KMS-11 (cell line): Measurements from ENCODE around the gene SLC12A6.

Experiments used
- H2AFZ ChIP-seq: fragments of 200-600 bp; sonication (generic); 2 replicates; pipeline ENCODE4 v1.6.1; 2016; ENCODE audit warnings: antibody characterized with exemption, mixed run types, low read depth
- H3K27ac ChIP-seq: fragments of 200-600 bp; sonication (generic); 2 replicates; pipeline ENCODE4 v1.6.1; 2016; ENCODE audit warnings: mild to moderate bottlenecking, mixed run types
- H3K27me3 ChIP-seq: fragments of 200-600 bp; sonication (generic); 2 replicates; pipeline ENCODE4 v1.6.1; 2017; ENCODE audit warnings: mild to moderate bottlenecking, low read depth, mixed run types, moderate library complexity; ENCODE audit not compliant: insufficient read depth
- H3K36me3 ChIP-seq: fragments of 200-600 bp; sonication (generic); 2 replicates; pipeline ENCODE4 v1.6.1; 2017; ENCODE audit warnings: mild to moderate bottlenecking, mixed run types; ENCODE audit not compliant: insufficient read depth
- H3K4me1 ChIP-seq: fragments of 200-600 bp; sonication (generic); 2 replicates; pipeline ENCODE4 v1.6.1; 2016; ENCODE audit warnings: mild to moderate bottlenecking, low read depth, mixed run types; ENCODE audit not compliant: poor library complexity, severe bottlenecking
- H3K4me2 ChIP-seq: fragments of 200-600 bp; sonication (generic); 2 replicates; pipeline ENCODE4 v1.7.0; 2016; ENCODE audit warnings: mild to moderate bottlenecking, mixed run types
- H3K4me3 ChIP-seq: fragments of 200-600 bp; sonication (generic); IDR thresholded peaks from 2 replicates; pipeline ENCODE4 v1.6.1; 2017; ENCODE audit warnings: low read depth, low read length, mixed read lengths; ENCODE audit not compliant: insufficient read depth
- H3K79me2 ChIP-seq: fragments of 200-600 bp; sonication (generic); 2 replicates; pipeline ENCODE4 v1.6.1; 2016; ENCODE audit warnings: low read depth, mixed run types; ENCODE audit not compliant: insufficient read depth
- H3K9ac ChIP-seq: fragments of 200-600 bp; sonication (generic); 2 replicates; pipeline ENCODE4 v1.6.1; 2016; ENCODE audit warnings: mild to moderate bottlenecking, mixed run types
- H4K20me1 ChIP-seq: fragments of 200-600 bp; sonication (generic); 2 replicates; pipeline ENCODE4 v1.6.1; 2016; ENCODE audit warnings: mild to moderate bottlenecking, mixed run types; ENCODE audit not compliant: insufficient read depth
- TF ChIP-seq, protein P1 (sequence below): fragments of 200-600 bp; sonication (generic); conservative IDR thresholded peaks from 2 replicates; pipeline ENCODE4 v1.6.1; 2017; ENCODE audit warnings: low read depth, mild to moderate bottlenecking, antibody characterized with exemption, low read length, moderate library complexity, mixed read lengths

SLC12A6 gene

DNA sequence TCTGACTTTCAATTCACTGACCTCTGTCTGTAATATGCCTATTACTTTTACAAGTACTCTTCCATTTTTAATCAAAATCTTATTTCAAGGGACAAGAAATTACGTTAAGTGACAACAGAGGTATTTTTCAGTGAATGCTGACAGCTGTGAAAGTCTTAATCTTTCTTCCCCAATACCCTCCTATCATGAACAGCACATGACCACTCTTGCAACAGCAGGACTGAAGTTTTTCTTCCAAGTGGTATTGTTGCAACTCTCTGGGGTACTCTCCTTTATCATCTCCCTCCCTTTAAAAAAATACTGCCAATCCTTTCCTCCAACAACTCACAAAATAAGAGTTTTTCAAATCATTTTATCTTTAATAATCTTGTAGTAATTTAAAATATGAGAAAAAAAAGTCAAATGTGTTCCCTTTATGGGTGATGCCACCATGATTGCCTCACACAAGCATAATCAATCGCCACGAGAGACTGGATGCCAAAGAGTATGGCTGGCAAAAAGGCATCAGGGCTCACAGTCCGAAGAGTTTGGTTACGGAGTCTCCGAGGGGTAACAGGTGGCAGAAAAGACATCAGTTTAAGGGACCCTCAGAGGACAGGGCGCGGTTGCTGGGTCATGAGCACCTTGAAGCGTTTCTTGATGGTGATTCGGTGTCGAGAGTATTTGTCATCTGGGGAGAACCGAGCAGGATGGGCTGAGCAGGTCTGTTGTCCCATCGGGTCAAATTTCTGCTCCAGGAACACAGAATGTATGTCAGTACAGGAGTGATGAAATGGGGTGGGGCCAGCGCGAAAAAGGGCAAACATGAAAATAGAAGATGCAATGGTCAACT, 4.0 kb upstream of the SLC12A6 start:
- Histone ChIP-seq H4K20me1 (no peaks in the 10 kb centered on the region), H3K27ac (no peak overlapping the region), H3K4me1 (peaks cover 10% of the 10 kb centered on the region), H2AFZ (no peak overlapping the region), H3K4me3 (no peak overlapping the region), H3K4me2 (peak overlapping the region; percentile 45), H3K9ac (peak overlapping the region; percentile 86; the same call in 1 of the 2 replicates), H3K36me3 (no peaks in the 10 kb centered on the region), H3K27me3 (no peaks in the 10 kb centered on the region), H3K79me2 (peaks cover 16% of the 10 kb centered on the region)
- TF ChIP-seq, protein P1, sequence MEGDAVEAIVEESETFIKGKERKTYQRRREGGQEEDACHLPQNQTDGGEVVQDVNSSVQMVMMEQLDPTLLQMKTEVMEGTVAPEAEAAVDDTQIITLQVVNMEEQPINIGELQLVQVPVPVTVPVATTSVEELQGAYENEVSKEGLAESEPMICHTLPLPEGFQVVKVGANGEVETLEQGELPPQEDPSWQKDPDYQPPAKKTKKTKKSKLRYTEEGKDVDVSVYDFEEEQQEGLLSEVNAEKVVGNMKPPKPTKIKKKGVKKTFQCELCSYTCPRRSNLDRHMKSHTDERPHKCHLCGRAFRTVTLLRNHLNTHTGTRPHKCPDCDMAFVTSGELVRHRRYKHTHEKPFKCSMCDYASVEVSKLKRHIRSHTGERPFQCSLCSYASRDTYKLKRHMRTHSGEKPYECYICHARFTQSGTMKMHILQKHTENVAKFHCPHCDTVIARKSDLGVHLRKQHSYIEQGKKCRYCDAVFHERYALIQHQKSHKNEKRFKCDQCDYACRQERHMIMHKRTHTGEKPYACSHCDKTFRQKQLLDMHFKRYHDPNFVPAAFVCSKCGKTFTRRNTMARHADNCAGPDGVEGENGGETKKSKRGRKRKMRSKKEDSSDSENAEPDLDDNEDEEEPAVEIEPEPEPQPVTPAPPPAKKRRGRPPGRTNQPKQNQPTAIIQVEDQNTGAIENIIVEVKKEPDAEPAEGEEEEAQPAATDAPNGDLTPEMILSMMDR: no peak

DNA sequence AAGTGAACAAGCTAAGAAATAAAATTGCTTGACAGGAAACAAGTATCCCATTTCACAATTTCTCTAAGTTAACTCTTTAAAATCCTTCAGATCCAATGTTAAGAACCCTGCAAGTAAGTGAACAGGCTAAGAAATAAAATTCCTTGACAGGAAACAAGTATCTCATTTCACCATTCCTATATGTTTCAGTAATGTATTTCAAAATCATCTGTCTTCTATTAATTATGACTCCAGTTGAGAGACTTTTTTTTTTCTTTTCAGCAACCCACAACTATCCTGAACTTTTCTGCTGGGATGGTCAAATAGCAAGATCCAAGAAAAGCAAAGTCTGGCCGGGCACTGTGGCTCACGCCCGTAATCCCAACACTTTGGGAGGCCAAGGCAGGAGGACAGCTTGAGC, 2.4 kb upstream of the SLC12A6 start:
- Histone ChIP-seq H3K4me3 (no peak overlapping the region), H3K4me1 (peaks cover 11% of the 10 kb centered on the region), H3K9ac (no peak overlapping the region), H2AFZ (no peak overlapping the region), H3K4me2 (no peak overlapping the region), H3K36me3 (no peaks in the 10 kb centered on the region), H3K79me2 (peaks cover 16% of the 10 kb centered on the region), H3K27ac (no peak overlapping the region), H3K27me3 (no peaks in the 10 kb centered on the region), H4K20me1 (no peaks in the 10 kb centered on the region)
- TF ChIP-seq, protein P1: no peak

DNA sequence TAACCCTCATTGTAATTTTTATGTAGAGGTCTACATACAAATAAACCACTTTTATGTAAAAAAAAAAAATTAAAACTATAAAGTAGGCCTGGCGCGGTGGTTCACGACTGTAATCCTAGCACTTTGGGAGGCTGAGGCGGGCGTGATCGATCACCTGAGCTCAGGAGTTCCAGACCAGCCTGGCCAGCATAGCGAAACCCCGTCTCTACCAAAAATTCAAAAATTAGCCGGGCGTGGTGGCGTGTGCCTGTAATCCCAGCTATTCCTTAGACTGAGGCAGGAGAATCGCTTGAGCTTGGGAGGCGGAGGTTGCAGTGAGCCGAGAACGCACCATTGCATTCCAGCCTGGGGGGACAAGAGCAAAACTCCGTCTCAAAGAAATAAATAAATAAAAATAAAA, 766 bp upstream of the SLC12A6 start:
- peak overlapping the region; percentile 57; the same call in 1 of the 2 replicates for H3K4me2 ChIP-seq
- no peaks in the 10 kb centered on the region for H4K20me1 ChIP-seq
- TF ChIP-seq, protein P1: no peak
- peaks cover 16% of the 10 kb centered on the region for H3K79me2 ChIP-seq
- H3K36me3 ChIP-seq: no peaks in the 10 kb centered on the region
- H2AFZ ChIP-seq: peak overlapping the region; percentile 91; the same call in 1 of the 2 replicates
- peaks cover 11% of the 10 kb centered on the region for H3K4me1 ChIP-seq
- H3K9ac ChIP-seq: no peak overlapping the region
- H3K27ac ChIP-seq: no peak overlapping the region
- no peak overlapping the region for H3K4me3 ChIP-seq
- no peaks in the 10 kb centered on the region for H3K27me3 ChIP-seq

DNA sequence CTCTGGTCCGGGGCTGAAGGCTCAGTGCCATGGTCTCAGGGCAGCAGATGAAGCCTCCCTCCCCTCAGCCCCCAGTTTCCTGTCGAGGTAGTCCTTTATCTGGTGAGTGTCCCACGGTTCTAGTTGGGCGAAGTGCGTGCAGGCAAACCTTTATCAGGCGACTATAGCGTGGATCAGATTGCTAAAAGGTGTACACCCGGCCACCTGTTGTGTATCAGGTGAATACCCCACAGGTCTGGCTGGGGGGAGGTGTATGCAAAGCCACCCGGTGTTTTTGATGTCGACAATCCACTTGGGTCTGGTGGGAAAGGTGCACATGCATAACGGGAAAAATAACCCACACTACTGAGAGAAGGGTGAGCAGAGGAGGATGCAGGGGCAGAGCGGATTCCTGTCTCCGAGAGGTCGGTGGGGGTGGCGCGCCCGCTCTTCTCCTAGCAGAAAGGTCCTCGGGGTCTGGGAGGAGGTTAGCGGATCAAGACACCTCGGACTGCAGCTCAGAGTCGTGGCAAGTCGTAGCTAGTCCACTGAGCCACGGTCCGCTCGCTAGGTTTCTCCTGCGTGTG, 507 bp downstream of the SLC12A6 start:
- H3K79me2 ChIP-seq: peaks cover 7% of the 10 kb centered on the region
- no peak overlapping the region for H3K27ac ChIP-seq
- peaks cover 10% of the 10 kb centered on the region for H3K4me1 ChIP-seq
- TF ChIP-seq, protein P1: no peak
- peak overlapping the region; percentile 51; the same call in 1 of the 2 replicates for H3K9ac ChIP-seq
- H3K27me3 ChIP-seq: no peaks in the 10 kb centered on the region
- H3K4me2 ChIP-seq: peak overlapping the region; percentile 76
- H2AFZ ChIP-seq: peak overlapping the region; percentile 91
- no peaks in the 10 kb centered on the region for H4K20me1 ChIP-seq
- H3K36me3 ChIP-seq: no peaks in the 10 kb centered on the region
- peak overlapping the region; percentile 68 for H3K4me3 ChIP-seq
